GM18499 (cell line): ENCODE data around the gene FMNL2.

ENCODE experiments used
- ATAC-seq: cut with Tn5 transposase; IDR thresholded peaks from one replicate; pipeline ENCODE4 v1.9.1; 2021; ENCODE audit warnings: moderate number of reproducible peaks; ENCODE audit not compliant: insufficient read depth, unreplicated experiment

The FMNL2 gene

DNA sequence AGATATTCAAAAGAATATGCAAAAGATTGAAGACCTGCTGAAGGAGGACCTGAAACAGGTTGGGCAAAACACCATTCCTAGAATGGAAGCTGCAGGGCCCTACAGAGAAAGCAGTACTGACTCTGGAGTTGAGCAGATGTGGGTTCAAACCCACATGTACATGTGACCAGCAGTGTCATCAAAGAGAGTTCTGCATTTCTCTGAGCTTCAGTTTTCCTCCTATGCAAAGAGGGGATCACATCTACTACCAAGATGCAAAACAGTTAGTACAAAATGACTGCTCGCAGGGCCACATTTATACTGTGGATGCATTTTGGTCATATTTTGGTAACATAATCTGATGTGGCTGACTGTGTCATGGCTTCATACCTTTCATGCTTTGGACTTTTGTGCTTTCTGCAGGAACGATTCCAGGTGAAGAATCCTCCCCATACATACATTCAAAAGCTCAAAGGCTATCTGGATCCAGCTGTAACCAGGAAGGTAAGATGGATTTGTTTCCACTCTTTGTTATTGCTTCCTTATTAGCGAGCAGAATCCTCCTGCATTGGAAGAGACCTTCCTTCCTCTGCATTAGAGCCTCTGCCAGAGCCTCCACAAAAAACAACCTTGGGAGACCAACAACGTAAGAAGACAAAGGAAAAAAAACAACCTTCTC is 207.5 kb downstream of the FMNL2 start:
- no peak for ATAC-seq

- ATAC-seq, result no peak
These were observed 208.1 kb downstream of the FMNL2 start for GRCh38 chr2:152542995-152543481.

DNA sequence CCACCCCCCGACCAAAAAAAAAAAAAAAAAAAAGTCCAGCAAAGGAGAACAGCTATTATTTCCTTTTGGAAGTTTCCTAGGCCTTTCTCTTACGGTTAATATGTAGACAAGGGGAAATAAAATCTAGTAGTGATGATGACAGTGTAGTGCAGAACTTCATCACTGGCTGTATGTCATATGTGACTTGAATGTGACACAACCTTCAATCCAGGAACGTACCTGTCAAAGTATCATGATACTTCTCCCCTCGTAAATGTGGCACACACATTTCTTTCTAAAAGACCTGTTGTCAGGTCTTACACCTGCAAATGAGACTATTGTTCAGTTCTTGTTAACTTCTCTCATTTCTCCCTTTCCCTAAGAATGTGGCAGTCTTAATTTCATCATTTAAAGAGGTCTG is 208.7 kb downstream of the FMNL2 start:
- no peak for ATAC-seq

GRCh38 chr2:152544638-152545037 is 209.7 kb downstream of the FMNL2 start:
- ATAC-seq, result no peak

DNA sequence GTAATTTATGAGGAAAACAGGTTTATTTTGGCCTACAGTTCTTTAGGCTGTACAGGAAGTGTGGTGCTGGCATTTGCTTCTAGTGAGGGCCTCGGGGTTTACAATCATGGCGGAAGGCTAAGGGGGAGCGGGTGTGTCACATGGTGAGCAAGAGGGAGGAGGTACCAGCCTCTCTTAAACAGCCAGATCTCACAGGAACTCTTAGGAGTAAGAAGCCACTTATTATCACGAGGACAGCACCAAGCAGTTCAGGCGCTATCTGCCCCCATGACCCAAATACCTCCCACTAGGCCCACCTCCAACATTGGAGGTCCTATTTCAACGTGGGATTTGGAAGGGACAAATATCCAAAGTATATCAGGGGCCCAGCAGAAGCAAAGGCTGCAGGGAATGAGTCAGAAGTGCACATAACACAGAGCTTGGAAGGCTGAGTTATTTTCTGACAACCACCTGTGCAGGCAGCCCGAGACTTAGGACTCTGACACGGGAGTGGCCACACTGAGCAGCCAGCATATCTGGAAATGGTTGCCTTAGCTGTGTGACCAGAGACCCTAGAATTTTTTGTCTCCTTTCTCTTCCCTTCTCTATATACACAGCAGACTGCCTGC is 211.4 kb downstream of the FMNL2 start:
- no peak for ATAC-seq

- ATAC-seq, result no peak
These were observed 213.3 kb downstream of the FMNL2 start for GRCh38 chr2:152548111-152548875.

DNA sequence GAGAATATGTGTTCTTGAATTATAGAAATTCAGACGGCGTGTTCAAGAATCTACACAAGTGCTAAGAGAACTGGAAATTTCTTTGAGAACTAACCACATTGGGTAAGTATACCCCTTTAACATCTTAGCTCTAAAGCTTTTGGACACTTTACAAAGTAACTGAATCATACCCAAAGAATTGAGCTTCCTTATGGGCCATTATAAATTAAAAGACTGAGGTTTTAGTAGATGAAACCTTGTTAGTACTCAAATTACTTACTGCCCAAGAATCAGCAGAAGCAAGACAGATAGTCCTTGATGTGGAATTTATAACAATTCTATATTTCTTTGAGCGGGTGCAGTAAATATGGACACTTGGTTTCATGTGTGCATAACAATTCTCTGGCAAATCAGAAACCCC is 214.0 kb downstream of the FMNL2 start:
- ATAC-seq, result no peak

DNA sequence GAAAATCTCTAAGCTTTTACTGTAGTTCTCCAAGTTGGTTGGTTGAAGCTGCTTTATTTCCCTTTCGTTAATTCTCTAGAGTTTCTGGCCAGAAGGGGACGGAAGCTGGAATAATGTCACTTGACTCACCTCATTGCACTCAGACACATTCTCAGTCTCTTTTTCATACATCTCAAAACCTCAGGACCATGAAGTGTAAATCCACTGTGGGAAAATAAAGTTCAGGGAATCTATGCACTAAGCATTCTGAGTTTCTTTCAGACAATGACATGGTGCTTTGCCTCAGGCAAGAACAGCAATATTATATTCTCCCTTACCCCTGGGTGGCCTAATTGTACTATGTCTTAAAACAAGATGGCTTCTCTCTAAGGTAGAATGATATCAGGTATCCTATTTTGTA is 214.4 kb downstream of the FMNL2 start:
- ATAC-seq, result no peak

DNA sequence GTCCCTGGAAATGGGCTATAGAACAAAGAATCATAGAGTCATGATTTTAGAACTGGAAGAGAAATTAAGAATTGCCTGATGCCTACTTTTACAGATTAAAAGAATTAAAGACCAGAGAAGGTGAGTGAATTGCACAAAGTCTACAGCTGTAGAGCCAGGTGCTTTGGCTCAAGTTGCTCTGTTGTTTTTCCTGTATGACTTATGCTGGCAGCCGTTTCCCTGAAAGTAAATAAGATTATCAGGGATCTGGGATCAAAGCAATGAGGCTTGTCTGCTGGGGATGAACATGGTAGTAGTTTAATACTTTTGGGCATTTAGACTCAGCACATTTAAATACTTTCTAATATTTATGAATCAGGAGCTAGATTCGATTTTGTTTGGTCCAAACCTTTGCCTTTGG is 215.4 kb downstream of the FMNL2 start:
- no peak for ATAC-seq

- ATAC-seq, result no peak
These were observed 217.9 kb downstream of the FMNL2 start for GRCh38 chr2:152552888-152553287.

DNA sequence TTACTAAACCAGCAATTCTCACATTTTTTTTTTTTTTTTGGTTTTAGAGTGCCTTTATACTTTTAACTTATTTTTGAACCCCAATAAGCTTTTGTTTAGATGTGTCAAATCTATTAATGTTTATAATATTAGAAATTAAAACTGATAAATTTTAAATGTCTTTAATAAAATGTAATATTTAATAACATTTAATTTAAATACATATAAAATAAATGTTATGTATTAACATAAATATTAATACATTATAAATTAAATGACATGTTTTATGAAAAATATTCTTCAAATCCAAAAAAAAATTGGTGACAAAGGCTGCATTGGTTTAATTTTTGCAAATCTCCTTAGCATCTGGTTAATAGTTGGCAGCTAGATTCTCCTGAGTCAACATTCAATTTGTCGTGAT is 218.5 kb downstream of the FMNL2 start:
- ATAC-seq, result no peak

- ATAC-seq, result no peak
These were observed 220.1 kb downstream of the FMNL2 start for GRCh38 chr2:152555048-152555447.

- ATAC-seq, result no peak
These were observed 221.5 kb downstream of the FMNL2 start for GRCh38 chr2:152556506-152556905.

DNA sequence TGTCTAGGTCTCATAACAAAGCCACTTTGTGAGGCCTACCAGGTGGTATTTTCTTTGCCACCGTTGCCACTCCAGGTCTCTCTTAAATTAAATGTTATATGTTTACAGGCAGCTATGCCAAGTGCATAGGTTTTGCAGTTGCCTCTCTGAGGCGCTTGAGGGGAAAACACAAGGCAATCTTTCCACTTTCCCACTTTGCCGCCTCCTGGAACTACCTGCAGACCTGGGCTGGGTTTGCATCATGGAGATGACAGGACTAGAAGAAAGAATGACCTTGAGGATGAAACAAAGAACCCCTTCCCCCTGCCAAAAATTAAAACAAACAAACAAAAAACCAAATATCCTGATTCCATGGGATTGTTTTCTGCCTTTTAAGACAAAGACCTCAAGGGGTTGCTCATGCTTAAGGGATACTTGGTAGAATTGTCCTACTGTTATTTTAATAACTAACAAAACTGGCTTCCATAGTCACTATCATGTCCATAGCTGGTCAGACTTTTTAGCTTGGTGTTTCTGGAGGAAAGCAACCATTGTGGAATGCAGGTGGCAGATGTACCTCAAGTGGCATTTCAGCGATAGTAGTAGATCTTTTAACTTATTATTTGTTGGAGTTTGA is 222.4 kb downstream of the FMNL2 start:
- ATAC-seq, result no peak

DNA sequence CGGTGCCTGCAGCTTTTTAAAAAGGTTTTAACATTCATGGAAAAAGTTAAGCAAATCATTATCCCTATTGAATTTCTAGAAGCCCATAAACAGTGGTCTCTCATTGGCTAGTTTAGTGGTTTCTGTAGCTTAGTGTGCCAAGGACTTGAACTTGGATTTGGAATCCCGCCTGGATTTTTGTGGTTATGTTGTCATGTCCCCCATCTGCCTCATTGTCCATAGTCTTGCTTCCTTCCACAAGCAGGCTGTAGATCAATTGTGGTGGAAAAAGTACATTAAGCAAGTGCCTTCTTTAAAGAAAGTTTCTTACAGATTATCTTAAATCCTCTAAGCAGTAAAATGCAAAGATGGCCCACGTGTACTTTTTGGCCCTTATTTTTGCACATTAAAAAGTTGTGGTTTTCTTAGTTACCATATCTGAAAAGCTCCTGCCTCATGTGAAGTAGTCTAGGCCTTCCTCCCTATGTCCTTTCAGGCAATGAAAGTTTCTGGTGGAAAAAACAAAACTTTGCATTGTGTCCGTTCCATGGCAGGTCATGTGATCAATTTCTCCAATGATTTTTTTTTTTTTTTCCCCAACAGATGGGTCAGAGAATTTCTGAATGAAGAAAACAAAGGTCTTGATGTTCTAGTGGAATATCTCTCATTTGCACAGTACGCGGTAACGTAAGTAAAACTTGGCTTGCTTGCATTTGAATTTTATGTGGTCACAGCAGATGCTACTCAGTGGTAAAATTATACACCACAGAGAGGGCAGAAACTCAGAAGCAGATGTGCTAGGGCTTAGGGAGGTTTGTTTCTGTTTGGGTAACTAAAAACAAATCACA is 223.4 kb downstream of the FMNL2 start:
- no peak for ATAC-seq

GRCh38 chr2:152559008-152559407 is 224.0 kb downstream of the FMNL2 start:
- no peak for ATAC-seq

- ATAC-seq, result no peak
These were observed 225.2 kb downstream of the FMNL2 start for GRCh38 chr2:152560166-152560565.

DNA sequence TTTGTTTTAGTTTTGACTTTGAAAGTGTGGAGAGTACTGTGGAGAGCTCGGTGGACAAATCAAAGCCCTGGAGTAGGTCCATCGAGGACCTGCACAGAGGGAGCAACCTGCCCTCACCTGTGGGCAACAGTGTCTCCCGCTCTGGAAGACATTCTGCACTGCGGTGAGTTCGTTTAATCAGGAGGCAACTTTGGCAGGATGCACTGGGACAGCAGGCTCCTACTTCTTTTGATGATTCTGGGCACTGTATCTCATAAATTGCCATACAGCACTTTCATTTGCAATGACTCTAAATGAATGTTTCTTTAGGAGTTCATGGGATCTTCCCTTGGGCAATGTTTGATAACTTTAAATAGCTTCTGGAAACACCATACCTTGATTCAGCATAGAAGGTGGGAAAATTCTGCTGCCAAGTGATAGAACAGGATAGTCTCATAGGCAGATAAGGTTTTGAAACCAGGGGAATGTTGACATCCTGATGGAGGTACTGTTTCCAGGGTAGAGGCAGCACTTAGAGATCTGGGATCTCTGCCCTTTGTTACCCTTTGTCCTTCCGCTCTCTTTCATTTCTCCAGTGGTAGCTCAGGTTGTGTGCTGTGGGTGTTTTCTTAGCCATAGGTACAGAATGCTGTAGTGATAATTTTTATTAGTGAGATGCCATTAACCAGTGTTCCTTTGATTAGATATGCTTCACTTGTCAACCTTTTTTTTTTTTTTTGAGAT is 226.1 kb downstream of the FMNL2 start:
- ATAC-seq, result no peak

DNA sequence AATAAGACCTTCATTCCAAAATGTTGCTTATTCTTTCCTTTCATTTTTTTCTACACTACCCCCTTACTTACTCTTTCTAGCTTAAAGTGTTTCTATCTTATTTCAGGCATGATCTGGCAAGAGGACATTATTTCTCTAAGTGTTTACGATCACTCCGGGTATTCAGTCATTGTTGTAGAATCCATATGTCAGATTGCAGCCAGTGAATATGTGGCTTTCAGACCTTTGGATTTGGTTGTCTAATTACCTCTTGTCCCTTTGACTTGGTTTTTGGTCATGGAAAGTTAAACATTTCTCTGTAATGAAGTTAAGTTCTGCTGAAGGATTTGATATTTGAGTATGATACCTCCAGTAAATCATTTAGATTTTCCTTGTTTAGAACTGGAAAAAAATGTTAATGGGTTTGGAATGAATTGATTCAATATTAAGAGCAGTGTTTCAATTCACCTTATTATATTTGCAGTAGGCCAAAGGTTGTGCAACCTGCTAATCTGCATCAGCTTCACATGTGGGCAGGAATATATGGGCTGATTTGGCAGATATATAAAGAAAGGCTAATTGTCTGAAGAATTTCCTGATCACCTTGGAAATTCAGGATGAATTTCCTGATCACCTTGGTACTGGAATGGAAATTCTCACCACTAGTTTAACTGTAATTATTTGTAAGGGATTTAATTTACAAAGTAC is 227.4 kb downstream of the FMNL2 start:
- no peak for ATAC-seq
